Measurements from ENCODE around the gene ITGB1.
"Not testable (repeated sequence)": the region's sequence is repeated elsewhere in the genome, so short reads cannot be mapped to it uniquely, and the experiment has no call there.

The ITGB1 gene

DNA sequence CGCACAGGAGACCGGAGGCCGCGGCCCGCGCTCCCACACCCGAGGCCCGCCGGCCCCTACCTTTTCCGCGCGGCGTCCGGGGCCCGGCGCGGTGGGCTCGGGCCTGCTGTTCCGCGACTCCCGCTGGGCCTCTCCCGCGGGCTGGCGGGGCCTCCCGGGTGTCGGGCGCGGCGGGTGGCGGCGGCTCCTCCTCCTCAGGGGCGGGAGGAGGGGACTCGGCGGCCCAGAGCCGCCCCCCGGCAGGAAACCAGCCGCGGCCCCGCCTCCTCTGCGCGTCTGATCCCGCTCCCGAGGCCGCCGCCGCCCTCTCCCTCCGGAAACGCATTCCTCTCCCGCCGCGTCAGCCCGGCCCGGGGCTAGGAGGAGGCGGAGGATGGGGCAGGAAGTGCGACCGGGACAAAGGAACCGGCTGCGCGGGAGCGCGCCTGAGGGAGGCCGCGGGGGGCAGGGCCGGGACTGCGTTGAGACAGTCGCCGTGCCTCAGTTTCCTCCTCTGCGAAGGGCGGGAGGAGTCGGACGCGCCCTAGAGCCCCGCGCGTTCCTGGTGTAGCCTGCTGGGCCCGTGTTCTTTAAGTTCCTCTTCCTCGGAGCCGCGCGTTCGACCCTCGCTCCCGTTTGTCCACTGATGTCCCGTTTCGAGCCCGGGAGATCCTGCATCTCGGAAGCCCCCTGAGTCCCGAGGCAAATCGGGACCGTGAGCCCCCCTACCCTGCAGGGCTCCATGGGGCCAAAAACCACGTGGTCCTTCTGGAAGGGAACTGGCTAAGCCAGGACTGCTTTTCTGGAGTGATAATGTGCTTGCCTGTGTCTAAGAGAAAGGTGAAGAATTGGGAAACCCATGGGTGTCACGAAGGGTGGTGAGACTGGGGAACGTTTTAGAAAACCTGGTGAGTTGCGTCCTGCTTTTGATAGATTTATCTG, at the start of gene ITGB1:
Gene ITGB1, minus strand, starts transcription at position 146 of the 921 bp plus-strand sequence. CDS start 22,672 bp downstream, outside the sequence.
- peak; percentile 54 for DNase-seq

DNA sequence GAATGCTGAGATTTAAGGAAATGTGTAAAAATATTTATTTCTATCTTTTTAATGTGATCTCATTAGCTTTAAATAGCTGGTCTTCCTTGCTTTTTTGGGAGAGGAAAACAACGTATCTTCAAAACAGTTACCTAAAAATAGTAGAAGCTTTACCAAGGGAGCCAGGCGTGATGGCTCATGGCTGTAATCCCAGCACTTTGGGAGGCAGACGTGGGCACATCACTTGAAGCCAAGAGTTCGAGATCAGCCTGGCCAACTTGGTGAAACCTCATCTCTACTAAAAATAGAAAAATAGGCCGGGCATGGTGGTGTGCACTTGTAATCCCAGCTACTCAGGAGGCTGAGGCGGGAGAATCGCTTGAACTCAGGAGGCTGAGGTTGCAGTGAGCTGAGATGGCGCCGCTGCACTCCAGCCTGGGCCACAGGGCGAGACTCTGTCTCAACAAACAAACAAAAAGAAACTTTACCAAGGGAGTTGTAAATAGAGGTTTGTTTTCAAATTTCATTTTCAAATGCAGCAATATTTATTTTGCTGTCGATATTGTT, 48.4 kb upstream of the ITGB1 start:
- DNase-seq, result no peak

DNA sequence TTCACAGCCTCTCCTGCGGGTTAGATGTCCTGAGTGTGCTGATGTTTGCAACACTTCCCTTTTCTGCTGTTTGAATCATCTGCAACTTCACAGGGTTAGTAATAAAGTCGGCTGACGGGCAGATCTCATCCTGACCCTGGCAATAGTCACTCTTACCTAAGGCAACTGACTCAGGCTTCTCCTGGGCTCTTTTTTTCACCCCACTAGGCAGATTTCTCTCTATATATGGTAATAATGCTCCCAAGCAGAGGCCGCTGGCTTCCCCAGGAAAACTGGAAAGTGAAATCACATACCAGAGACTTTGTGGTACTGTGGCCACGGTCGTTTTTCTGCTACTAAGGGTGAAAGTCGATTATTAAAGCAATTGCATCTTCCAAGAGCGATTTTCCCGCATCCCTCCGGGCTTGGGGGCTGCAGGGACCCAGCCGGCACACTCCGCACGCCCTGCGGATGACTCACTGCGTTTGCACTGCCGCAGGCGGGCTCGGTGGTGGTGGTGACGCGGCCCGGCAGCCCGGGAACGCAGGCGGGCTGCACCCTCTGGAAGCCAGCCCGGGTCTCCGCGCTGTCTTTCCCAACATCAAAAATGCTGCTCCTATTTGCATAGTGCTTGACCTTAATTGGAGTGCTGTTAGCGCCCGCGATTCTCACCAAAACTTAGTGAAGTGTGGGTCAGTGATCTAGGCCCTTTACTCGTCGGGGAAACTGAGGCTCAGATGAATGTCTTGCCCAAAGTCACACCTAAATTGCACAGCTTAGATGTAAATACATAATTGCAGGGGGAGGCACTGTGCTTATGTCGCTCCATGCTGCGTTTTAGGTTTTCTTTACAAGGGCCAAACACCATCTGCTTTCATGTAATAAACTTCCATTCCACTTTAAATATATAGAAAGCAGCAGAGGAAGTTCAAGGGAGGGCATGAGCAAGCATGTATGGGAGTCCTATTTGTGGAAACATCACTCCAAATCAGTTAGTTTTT, 47.6 kb upstream of the ITGB1 start:
- no peak for DNase-seq

DNA sequence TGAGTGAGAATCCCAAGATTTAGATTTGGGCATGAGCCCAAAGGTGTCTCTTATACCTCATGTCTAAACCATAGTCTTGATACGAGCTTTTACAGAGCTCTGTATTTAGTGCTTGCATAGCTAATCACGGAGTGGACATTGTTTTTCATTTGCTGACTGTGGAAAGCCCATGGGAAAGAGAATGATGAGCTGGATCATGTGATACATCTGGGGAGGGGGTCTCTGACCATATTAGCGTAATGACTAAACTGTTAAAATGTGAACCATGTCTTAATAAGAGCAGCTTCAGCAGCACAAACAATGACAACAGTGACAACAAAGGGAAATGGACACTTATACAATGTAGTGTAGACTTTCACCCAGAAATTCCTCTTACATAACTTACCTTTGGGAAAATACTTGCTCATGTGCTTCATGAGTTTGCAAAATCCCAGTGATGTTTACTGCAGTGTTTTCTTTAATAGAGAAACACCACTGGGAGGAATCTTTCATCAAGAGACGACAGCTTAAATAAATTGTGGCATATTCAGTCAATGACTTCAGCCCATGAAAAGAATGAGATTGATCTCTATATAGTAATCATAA, 44.0 kb upstream of the ITGB1 start:
- DNase-seq, result no peak

DNA sequence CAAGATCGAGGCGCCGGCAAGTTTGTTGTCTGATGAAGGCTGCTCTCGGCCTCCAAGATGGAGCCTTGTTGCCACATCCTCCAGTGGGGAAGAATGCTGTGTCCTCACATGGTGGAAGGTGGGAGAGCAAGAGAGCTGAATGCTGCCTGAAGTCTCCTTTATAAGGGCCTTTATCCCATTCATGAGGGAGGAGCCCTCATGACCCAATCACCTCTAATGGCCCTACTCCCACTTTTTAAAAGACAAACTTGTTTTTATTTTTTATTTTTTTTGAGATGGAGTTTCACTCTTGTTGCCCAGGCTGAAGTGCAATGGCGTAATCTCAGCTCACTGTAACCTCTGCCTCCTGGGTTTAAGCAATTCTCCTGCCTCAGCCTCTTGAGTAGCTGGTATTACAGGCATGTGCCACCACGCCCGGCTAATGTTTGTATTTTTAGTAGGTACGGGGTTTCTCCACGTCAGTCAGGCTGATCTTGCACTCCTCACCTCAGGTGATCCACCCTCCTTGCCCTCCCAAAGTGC, 40.1 kb upstream of the ITGB1 start:
- DNase-seq, result not testable (repeated sequence)

DNA sequence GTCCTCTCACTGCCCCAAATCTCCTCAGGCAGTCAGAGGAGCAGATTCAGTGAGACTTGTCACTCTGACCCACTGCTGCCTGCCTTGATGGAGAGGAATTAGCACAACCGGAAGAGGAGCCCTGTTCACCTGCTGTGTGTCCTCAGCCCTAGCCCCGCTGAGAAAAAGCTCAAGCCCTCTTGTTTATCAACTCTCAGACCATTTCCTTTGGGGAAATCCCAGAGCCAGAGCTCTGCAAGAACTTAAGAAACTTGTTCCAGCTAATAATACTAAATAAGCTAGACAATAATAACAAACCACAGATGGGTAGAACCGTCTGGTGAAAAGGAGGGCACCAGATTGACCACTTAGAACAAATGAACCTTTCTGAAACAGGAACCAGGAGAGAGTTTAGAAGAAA, 37.7 kb upstream of the ITGB1 start:
- DNase-seq, result no peak

DNA sequence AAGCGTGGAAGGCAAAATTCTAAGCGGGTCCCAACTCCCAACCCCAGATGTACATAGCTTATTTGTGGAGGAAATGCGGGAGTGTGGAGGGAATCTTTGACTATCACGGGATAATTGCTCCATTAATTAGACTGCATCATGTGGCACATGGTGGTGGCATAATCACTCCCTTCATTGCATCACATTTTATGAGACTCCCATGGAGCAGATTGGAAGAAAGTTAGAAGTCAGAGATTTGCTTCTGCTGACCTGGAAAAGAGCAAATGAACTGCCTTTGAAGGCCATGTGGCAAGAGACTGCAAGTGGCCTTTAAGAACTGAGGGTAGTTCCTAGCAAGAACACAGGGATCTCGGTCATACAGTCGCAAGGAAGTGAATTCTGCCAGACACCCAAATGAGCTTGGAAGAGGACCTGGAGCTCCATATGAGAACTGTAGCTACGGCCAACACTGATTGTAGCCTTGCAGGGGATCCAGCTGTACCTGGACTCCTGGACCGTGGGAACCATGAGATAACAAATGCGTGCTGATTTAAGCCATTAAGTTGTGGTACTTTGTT, 37.1 kb upstream of the ITGB1 start:
- DNase-seq, result no peak

DNA sequence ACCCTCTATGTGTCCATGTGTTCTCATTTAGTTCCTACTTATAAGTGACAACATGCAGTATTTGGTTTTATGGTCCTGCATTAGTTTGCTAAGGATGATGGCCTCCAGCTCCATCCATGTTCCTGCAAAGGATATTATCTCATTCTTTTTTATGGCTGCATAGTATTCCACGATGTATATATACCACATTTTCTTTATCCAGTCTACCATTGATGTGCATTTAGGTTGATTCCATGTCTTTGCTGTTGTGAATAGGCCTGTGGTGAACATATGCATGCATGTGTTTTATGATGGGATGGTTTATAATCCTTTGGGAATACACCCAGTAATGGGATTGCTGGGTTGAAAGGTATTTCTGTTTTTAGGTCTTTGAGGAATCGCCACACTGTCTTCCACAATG, 36.6 kb upstream of the ITGB1 start:
- not testable (repeated sequence) for DNase-seq

DNA sequence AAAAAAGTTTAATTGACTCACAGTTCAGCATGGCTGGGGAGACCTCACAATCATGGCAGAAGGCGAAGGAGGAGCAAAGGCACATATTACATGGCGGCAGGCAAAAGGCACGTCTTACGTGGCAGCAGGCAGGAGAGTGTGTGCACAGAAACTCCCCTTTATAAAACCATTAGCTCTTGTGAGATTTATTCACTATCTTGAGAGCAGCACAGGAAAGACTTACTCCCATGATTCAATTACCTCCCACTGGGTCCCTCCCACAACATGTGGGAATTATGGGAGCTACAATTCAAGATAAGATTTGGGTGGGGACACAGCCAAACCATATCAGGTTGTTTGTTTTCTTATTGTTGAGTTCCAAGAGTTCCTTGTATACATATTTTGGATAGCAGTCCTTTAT, 34.3 kb upstream of the ITGB1 start:
- DNase-seq, result not testable (repeated sequence)

DNA sequence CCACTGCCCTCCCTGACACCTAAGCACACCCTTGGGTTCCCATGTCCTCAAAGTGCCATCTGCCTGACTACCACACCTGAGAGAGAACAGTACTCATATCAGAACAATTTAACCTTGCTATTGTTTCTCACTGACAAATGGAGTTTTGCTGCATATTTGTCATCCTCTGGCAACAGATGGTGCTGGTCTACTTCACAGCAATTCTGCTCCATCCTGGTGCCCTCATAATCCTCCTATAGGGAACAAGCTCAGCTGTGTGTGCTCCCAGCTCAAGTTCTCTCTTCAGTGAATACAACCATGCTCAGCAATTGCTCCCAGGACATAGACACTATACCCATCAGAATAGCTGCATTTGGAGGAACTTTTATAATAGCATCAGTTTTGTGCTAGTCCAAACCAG, 32.8 kb upstream of the ITGB1 start:
- DNase-seq, result no peak

DNA sequence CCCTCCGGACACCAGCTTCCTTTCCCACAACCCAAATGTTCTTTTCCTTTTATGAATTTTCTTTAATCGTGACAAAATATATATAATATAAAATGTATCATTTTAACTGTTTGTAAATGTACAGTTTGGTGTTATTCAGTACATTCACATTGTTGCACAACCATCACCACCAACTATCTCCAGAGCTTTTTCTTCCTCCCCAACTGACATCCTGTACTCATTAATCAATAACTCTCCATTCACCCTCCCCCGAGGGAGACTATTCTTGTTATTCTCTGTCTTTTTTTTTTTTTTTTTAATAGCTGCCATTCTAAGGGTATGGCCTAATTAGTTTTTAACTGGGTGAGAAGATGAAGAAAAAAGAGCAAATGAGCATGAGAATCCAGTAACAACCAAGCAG, 30.6 kb upstream of the ITGB1 start:
- no peak for DNase-seq

DNA sequence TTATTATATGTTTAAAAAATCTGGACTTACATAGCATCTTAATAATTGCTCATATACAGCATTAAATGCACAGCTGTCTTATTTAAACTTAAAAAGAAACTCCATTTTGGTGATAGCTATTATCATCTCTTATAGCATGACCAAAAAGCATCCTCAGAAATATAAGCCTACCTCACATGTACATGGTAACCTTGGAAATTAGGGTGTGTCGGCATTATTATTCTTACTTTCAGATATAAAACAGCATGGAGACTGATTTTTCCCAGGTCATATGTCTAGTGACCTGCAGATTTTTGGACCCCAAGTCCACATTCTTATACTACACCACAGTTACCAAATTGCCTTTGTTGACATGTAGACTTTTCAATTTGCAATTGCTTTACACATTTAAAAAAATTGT, 29.1 kb upstream of the ITGB1 start:
- DNase-seq, result no peak

DNA sequence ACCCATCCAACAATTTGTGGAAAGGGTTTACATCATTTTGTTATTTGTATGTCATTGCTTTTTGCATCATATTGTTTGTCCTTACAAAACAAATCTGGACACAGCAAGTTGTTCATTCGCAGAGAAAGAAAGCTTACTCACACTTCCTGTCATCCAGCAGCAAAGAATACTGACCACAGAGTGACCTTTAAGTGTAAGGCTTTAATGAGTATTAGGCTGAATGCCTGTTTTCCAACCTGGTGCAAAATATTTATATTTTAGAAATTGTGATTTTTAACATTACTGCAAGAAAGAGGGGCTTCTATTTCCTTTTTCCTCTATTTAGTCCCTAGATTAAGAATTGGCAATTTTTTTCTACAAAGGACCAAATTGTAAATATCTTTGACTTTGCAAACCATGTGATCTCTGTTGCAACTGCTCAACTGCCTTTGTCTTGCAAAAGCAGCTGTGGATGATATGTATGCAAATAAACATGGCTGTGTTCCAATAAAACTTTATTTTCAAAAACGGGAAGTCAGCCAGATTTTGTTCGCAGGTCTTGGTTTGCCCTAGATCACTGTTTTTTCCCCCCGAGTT, 27.8 kb upstream of the ITGB1 start:
- DNase-seq, result no peak

DNA sequence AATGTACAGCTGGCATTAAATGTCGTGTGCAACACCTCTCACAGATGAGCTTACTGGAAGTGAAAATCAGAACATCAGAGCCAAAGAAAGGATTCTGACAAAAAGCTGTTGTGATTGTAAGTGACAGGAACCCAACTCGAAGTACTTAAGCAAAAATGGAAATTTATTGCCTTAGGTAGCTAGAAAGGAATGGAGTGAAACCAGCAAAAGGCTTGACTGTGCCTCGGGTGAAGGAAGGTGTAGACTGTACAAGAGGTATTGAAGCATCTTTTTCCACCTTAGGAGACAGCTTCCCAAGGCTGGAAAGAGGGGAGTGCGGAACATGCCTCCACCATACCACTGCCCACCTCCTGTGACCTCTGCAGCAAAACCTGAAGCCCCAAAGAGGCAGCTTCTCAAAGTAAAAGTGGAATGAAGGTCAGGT, 27.3 kb upstream of the ITGB1 start:
- DNase-seq, result no peak

DNA sequence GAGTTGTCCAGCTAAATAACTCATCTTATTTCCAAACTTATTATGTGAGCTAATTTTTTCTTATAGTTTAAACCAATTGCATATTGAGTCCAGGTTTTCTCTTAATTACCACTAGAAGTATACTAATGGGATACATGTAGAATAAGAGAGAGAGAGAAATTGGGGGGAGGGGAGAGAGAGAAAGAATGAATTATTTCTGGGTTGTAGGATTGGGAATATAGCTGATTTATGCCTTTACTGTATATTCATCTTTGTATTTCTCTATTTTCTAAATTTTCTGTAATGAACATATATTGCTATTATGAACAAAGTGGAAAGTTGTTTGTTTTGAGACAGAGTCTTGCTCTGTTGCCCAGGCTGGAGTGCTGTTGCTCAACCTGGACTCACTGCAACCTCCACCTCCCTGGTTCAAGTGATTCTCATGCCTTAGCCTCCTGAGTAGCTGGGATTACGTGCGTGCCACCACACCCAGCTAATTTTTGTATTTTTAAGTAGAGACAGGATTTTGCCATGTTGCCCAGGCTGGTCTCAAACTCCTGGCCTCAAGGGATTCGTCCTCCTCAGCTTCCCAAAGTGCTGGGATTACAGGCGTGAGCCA, 26.1 kb upstream of the ITGB1 start:
- DNase-seq, result no peak

DNA sequence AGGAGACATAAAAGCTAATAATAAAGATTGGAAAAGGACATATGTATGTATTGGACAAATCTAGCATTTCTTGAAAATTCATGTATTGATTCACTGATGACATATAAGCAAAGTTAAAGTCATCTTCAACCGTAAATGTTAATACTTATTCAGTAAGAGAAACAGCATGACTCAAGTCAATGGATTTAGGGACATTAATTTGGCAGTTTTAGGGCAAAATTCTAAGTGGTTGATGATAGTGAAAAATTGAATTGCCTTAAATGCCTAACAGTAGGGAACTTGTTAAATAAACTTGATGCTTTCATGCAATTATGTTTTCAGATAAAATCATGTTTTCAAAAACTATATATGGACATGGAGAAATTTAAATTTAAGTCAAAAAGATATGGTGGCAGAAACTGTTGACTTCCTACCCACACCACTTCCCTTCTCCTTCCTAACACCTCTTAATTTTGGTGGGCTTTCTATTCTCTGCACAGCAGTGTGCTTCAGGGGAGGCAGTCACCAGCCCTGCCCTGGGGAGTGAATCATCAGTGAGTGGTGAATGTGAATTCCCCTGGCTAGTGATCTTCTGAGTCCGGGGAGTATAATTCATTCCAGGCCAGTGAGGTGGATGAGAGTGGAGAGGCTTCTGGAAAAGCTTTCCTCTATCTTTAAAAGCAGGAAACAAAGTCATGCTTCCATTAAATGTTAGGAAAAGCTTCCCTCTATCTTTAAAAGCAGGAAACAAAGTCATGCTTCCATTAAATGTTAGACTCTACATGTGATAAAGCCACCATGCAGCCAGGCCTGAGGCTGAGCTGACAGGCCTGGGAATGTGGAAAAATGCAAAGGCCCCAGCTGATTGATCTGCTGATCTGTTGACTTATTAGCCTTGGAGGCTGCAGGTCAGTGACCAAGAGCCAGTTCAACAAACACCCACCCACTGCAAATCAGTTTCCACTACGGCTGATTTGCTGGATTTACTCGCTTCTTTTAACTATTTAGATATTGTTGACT, 25.2 kb upstream of the ITGB1 start:
- DNase-seq, result no peak

DNA sequence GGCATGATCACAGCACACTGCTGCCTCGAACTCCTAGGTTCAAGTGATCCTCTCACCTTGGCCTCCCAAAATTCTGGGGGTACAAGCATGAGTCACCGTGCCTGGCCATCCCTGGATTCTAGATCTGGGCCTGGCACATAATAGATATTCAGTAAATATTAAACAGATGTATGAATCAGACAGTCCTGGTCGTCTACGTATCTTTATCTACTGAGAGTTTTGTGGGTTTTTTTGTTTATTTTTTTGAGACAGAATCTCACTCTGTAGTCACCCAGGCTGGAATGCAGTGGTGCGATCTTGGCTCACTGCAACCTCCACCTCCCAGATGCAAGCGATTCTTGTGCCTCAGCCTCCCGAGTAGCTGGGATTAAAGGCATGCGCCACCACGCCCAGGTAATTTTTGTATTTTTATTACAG, 24.3 kb upstream of the ITGB1 start:
- DNase-seq, result no peak

DNA sequence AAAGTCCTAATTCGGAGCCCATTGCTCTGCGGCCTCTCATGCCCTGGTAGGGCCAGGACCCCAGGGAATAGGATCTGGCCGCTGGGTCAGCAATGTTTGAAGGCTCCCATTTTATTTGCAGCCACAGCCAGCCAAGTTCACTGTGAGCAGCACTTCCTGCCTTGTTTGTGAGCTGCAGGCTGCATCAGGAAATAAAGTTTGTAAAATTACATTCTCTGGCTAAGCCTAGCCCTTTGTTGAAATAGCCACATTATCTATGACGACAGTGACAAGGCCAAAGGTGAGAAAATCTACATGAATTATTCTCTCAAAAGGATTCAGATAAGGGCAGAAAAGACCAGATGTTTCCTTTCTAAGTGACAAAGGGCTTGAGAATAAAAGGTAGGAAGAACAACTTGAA, 23.7 kb upstream of the ITGB1 start:
- no peak for DNase-seq

DNA sequence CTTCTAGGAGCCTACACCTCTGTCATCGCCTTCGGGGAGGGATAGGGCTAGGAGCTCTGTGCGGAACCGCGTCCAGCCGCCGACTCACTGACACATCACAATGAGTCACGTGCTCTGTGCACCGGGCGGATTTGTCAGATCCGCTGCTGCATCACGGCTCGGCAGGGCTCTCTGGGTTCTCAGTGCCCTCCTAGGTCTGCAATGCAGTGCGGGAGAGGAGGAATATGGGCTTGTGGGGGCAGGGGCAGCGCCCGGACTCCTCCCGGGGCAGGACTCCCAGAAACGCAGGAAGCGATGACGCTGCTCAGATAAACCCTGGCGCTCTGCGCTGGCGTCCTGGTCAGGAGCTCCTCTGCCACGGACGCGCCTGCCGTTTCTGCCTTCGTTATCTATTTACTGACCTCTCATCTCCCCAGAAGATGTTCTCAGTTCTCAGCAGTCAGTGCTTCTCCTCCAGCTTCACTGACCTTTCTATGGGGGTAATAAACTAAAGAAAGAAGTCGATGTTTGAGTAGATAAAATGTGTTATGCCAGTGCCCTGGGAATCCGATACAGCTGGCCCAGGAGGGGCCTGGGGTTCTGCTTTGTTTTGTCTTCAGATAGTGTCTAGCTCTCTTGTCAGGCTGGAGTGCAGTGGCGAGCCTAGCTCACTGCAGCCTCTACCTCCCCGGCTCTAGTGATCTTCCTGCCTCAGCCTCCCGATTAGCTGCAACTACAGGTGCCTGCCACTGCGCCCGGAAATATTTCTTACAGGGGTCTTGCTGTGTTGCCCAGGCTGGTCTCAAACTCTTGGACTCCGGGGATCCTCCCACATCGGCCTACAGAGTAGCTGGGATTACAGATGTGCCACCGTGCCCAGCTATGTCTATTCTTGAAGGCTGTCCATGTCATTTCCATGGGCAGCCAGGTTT, 22.8 kb upstream of the ITGB1 start:
- DNase-seq, result peak; percentile 58
